GM12878 (cell line): ENCODE measurements around the gene GATAD2B. TPM values are rescaled to one million over a fixed set of nuclear protein-coding genes. Genes with fewer than 3 reads are reported as not detected.
A peak's percentile ranks its signal among the peaks of the same experiment; 100 is the strongest.
"Not testable (repeated sequence)": the region's sequence is repeated elsewhere in the genome, so short reads cannot be mapped to it uniquely, and the experiment has no call there.

Experiments
- ATAC-seq: fragments of 200-7000 bp; cut with Tn5 transposase; 3 replicates; pipeline ENCODE4 v1.9.1; 2020; ENCODE audit warnings: mild to moderate bottlenecking, moderate library complexity
- BruUV-seq: library from RNA; stranded (reverse); fragments of 400-500 nt; replicated peaks from 2 replicates; lab custom pipeline; 2021; lab: Mats Ljungman, UMichigan
- CTCF ChIA-PET: fragments of 300-600 bp; sonication (Branson Sonifier 250); formaldehyde crosslinking; extraction: SDS; loops from one replicate; lab custom pipeline; 2021; ENCODE audit warnings: inconsistent platforms; lab: Yijun Ruan, JAX
- POLR2A ChIA-PET: fragments of 350-600 bp; formaldehyde crosslinking; extraction: SDS; loops from one replicate; lab custom pipeline; 2021; ENCODE audit warnings: inconsistent platforms; lab: Charles Lee
- RAD21 ChIA-PET: fragments of 300-600 bp; sonication (Branson Sonifier 250); formaldehyde crosslinking; loops from one replicate; lab custom pipeline; 2023; ENCODE audit warnings: antibody characterized with exemption; ENCODE audit not compliant: unreplicated experiment; lab: Charles Lee
- SMC1A ChIA-PET: fragments of 300-600 bp; sonication (Branson Sonifier 250); formaldehyde crosslinking; loops from one replicate; lab custom pipeline; 2023; ENCODE audit not compliant: unreplicated experiment, uncharacterized antibody; lab: Charles Lee
- DNase-seq: peaks from one replicate; pipeline ENCODE4 v3.0.0-alpha.2; 2011; ENCODE audit warnings: low read depth, low spot score
- FAIRE-seq: peaks from 3 replicates; lab custom pipeline; 2011; peaks lifted over from hg19 to GRCh38; lab: Jason Lieb, UNC
- H2AFZ ChIP-seq: 2 replicates; pipeline ENCODE4 v1.6.0; 2011; ENCODE audit warnings: low read depth, low read length, control low read depth; ENCODE audit not compliant: control insufficient read depth
- H3K27ac ChIP-seq: 2 replicates; pipeline ENCODE4 v1.5.1; 2011; ENCODE audit warnings: control low read depth; ENCODE audit not compliant: control insufficient read depth, insufficient read depth
- H3K27me3 ChIP-seq, 2 experiments: replicated peaks in 1 of 2; 2 replicates each; pipeline versions ENCODE4 v1.6.0 to v1.6.1; 2011; ENCODE audit warnings: low read length in 1 of 2; ENCODE audit not compliant: control insufficient read depth in 2 of 2, insufficient read depth in 2 of 2
- H3K36me3 ChIP-seq, 2 experiments: 2 replicates each; pipeline ENCODE4 v1.5.1; 2011; ENCODE audit warnings: low read length in 1 of 2; ENCODE audit not compliant: control insufficient read depth in 2 of 2, insufficient read depth in 2 of 2
- H3K4me1 ChIP-seq: 2 replicates; pipeline ENCODE4 v1.6.1; 2011; ENCODE audit warnings: mild to moderate bottlenecking, low read length, moderate library complexity, mixed read lengths; ENCODE audit not compliant: control insufficient read depth, insufficient read depth
- H3K4me2 ChIP-seq: 2 replicates; pipeline ENCODE4 v1.6.0; 2011; ENCODE audit warnings: control low read depth; ENCODE audit not compliant: control insufficient read depth, insufficient read depth
- H3K4me3 ChIP-seq: fragments of 200-600 bp; sonication (generic); 2 replicates; pipeline ENCODE4 v1.5.1; 2016
- H3K79me2 ChIP-seq: 2 replicates; pipeline ENCODE4 v1.6.0; 2011; ENCODE audit warnings: low read length; ENCODE audit not compliant: control insufficient read depth, insufficient read depth
- H3K9ac ChIP-seq: 2 replicates; pipeline ENCODE4 v1.8.0; 2011; ENCODE audit warnings: low read length, control low read depth, mixed read lengths; ENCODE audit not compliant: control insufficient read depth, insufficient read depth
- H3K9me3 ChIP-seq: replicated peaks from 3 replicates; pipeline ENCODE4 v1.5.1; 2011; ENCODE audit warnings: mild to moderate bottlenecking, low read length; ENCODE audit not compliant: control insufficient read depth, insufficient read depth
- H4K20me1 ChIP-seq: 2 replicates; pipeline ENCODE4 v1.6.0; 2011; ENCODE audit not compliant: control insufficient read depth, insufficient read depth
- ATF7 ChIP-seq: fragments of 450-650 bp; IDR thresholded peaks from 2 replicates; pipeline ENCODE4 v1.6.1; 2016; ENCODE audit warnings: low read depth, mild to moderate bottlenecking
- NFXL1 ChIP-seq: fragments of 450-650 bp; IDR thresholded peaks from 2 replicates; pipeline ENCODE4 v1.6.1; 2017; ENCODE audit warnings: antibody characterized with exemption, mild to moderate bottlenecking, borderline replicate concordance
- SP1 ChIP-seq: IDR thresholded peaks from one replicate; pipeline ENCODE4 v1.6.1; 2011; ENCODE audit warnings: low read depth, low read length
- STAT1 ChIP-seq: fragments of 450-650 bp; conservative IDR thresholded peaks from 2 replicates; pipeline ENCODE4 v1.6.1; 2014; ENCODE audit warnings: antibody characterized with exemption, mild to moderate bottlenecking
- TAF1 ChIP-seq: IDR thresholded peaks from 2 replicates; pipeline ENCODE4 v1.6.1; 2011; ENCODE audit warnings: mild to moderate bottlenecking, low read depth, low read length, borderline replicate concordance
- WGBS: methylation state at CpG from one replicate; pipeline ENCODE4 v1.1.6; 2016; ENCODE audit warnings: low lambda C conversion rate; ENCODE audit not compliant: insufficient replicate concordance, insufficient coverage; ENCODE audit errors: missing lambda C conversion rate; 5-methylcytosine and 5-hydroxymethylcytosine counted together
- in situ Hi-C: fragments of 300-500 bp; cut with MboI; formaldehyde crosslinking; loops from 9 replicates; pipeline ENCODE4 v1.14.3; 2018; ENCODE audit warnings: mixed read lengths
- intact Hi-C: fragments of 100-400 bp; cut with micrococcal nuclease; formaldehyde crosslinking; loops from one replicate; pipeline ENCODE4 v1.14.2; 2022; ENCODE audit not compliant: unreplicated experiment
- polyA plus RNA-seq, 11 experiments: library from polyadenylated mRNA; depleted of rRNA in 4 of 11; unstranded in 6 of 11; stranded (reverse) in 5 of 11; fragments of >200 nt; fragmentation: Nextera tagmentation in 4 of 11; fragmentation: Illumina TruSeq in 1 of 11; extraction: Ambion mirVana in 4 of 11; extraction: Trizol in 1 of 11; gene quantifications; 1 replicate in 1 of 11; 2 replicates in 10 of 11; pipeline versions ENCODE4 v1.2.1 to v1.2.3, GENCODE V29; 2011 to 2016; ENCODE audit warnings: inconsistent platforms in 2 of 11, missing spikeins in 2 of 11, low read depth in 1 of 11
- total RNA-seq, 4 experiments: library from RNA; depleted of rRNA in 3 of 4; stranded (reverse); fragments of >200 nt in 3 of 4; fragmentation: Illumina TruSeq in 1 of 4; extraction: Trizol in 1 of 4; gene quantifications; 2 replicates each; pipeline versions ENCODE4 v1.2.1 to v1.2.3, GENCODE V29; 2013 to 2021
- TF ChIP-seq, protein P1 (sequence below): fragments of 450-650 bp; IDR thresholded peaks from 2 replicates; pipeline ENCODE4 v1.6.1; 2017; ENCODE audit warnings: borderline replicate concordance
- TF ChIP-seq, protein P2 (sequence below): fragments of 450-650 bp; IDR thresholded peaks from 2 replicates; pipeline ENCODE4 v1.6.1; 2016; ENCODE audit warnings: mild to moderate bottlenecking, moderate library complexity, borderline replicate concordance

Gene GATAD2B
- total and polyA plus RNA-seq, 10 of the 15 experiments (the other 5 are each of a cell fraction or from before 2014, with no cell fraction given) = 2.4 to 63.1 (median 8.7) TPM

DNA sequence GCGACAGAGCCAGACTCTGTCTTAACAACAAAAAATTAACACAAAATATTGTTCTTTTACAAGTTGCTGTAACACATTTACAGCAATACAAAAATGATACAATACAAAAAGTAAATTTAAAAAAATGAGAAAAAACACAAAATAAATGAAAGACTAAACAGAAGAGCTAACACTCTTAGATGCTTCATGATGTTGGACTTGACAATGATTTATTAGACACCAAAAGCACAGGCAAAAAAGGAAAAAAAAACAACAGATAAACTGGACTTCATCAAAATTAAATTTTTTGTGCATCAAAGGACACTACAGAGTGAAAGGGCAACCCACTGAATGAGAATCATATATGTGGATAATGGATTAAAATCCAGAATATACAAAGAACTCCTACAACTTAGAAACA, 16.4 kb downstream of the GATAD2B start:
- Histone ChIP-seq H3K27me3 (no peaks in the 10 kb centered on the region), H3K27ac (no peak overlapping the region), H3K79me2 (peaks cover 80% of the 10 kb centered on the region), H3K4me2 (no peak overlapping the region), H3K4me1 (peaks cover 5% of the 10 kb centered on the region; the same call in 1 of the 2 replicates), H3K9ac (no peak overlapping the region), H3K36me3 (peaks cover 2 to 11% of the 10 kb centered on the region in 2 experiments), H3K4me3 (no peak overlapping the region), H4K20me1 (no peaks in the 10 kb centered on the region), H2AFZ (no peak overlapping the region), H3K9me3 (no peaks in the 10 kb centered on the region; the same call in 1 of the 3 replicates)
- in situ Hi-C loops (no loop called here), intact Hi-C loops (no loop called here)
- FAIRE-seq (no peak), DNase-seq (no peak), ATAC-seq (no peak)
- ChIA-PET CTCF (no interaction called here), RAD21 (no interaction called here), POLR2A (interaction anchor here (0.6 kb wide), 1 partner anchor 59 kb away, joined by 3 read pairs; no protein-coding TSS in a partner anchor), SMC1A (no interaction called here)
- TF ChIP-seq ATF7 (no peak), TAF1 (no peak), SP1 (no peak), STAT1 (no peak), NFXL1 (no peak)
- TF ChIP-seq, protein P1, sequence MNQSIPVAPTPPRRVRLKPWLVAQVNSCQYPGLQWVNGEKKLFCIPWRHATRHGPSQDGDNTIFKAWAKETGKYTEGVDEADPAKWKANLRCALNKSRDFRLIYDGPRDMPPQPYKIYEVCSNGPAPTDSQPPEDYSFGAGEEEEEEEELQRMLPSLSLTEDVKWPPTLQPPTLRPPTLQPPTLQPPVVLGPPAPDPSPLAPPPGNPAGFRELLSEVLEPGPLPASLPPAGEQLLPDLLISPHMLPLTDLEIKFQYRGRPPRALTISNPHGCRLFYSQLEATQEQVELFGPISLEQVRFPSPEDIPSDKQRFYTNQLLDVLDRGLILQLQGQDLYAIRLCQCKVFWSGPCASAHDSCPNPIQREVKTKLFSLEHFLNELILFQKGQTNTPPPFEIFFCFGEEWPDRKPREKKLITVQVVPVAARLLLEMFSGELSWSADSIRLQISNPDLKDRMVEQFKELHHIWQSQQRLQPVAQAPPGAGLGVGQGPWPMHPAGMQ = no peak
- TF ChIP-seq, protein P2, sequence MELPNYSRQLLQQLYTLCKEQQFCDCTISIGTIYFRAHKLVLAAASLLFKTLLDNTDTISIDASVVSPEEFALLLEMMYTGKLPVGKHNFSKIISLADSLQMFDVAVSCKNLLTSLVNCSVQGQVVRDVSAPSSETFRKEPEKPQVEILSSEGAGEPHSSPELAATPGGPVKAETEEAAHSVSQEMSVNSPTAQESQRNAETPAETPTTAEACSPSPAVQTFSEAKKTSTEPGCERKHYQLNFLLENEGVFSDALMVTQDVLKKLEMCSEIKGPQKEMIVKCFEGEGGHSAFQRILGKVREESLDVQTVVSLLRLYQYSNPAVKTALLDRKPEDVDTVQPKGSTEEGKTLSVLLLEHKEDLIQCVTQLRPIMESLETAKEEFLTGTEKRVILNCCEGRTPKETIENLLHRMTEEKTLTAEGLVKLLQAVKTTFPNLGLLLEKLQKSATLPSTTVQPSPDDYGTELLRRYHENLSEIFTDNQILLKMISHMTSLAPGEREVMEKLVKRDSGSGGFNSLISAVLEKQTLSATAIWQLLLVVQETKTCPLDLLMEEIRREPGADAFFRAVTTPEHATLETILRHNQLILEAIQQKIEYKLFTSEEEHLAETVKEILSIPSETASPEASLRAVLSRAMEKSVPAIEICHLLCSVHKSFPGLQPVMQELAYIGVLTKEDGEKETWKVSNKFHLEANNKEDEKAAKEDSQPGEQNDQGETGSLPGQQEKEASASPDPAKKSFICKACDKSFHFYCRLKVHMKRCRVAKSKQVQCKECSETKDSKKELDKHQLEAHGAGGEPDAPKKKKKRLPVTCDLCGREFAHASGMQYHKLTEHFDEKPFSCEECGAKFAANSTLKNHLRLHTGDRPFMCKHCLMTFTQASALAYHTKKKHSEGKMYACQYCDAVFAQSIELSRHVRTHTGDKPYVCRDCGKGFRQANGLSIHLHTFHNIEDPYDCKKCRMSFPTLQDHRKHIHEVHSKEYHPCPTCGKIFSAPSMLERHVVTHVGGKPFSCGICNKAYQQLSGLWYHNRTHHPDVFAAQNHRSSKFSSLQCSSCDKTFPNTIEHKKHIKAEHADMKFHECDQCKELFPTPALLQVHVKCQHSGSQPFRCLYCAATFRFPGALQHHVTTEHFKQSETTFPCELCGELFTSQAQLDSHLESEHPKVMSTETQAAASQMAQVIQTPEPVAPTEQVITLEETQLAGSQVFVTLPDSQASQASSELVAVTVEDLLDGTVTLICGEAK = no peak
- BruUV-seq = no TSS peak
- 90% methylated on average over 1 of the region's 1 CpG for WGBS

DNA sequence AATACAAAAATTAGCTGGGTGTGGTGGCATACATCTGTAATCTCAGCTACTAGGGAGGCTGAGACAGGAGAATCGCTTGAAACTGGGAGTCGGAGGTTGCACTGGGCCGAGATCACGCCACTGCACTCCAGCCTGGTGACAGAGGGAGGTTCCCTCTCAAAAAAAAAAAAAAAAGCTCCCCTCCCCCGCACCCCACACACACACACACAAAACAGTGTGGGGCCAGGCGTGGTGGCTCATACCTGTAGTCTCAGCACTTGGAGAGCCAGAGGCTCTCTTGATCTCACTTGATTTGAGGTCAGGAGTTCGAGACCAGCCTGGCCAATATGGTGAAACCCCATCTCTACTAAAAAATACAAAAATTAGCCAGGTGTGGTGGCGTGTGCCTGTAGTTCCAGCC, 16.9 kb downstream of the GATAD2B start:
- FAIRE-seq, H3K9ac ChIP-seq, H3K4me1 ChIP-seq, RAD21 ChIA-PET, H3K4me2 ChIP-seq, H3K4me3 ChIP-seq, in situ Hi-C loops, H2AFZ ChIP-seq, SMC1A ChIA-PET, H3K27ac ChIP-seq, BruUV-seq, H3K9me3 ChIP-seq, H3K27me3 ChIP-seq, DNase-seq, H4K20me1 ChIP-seq, intact Hi-C loops, CTCF ChIA-PET: not testable (repeated sequence)
- POLR2A ChIA-PET = interaction anchor here (0.6 kb wide), 1 partner anchor 59 kb away, joined by 3 read pairs; no protein-coding TSS in a partner anchor
- 90% methylated on average over 8 of the region's 8 CpGs for WGBS
- peaks cover 79% of the 10 kb centered on the region for H3K79me2 ChIP-seq
- peaks cover 2 to 11% of the 10 kb centered on the region in 2 experiments for H3K36me3 ChIP-seq
- peak; percentile 21; the same call in 1 of the 3 replicates for ATAC-seq
